ENCODE measurements around the gene ITGB1. TPM values are rescaled to one million over a fixed set of nuclear protein-coding genes. Genes with fewer than 3 reads are reported as not detected.

ITGB1 gene
- total RNA-seq, 1 donor from 2014 or later, result 409 TPM

DNA sequence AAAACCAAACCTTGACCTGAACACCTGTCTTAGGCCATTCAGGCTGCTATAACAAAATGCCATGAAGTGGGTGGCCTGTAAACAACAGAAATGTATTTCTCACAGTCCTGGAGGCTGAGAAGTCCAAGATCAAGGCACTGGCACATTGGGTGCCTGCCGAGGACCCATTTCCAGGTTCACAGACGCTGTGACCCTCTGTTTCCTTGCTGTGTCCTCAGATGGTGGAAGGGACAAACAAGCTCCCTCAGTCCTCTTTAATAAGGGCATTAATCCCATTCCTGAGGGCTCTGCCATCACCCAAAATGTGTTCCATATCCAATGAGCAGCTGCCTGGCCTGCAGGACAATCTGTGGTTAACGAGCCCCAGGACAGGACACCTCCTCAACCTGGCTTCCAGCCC, 67.6 kb downstream of the ITGB1 start:
- no peak overlapping the region for H3K4me3 ChIP-seq
- intact Hi-C loops (cut with DNase I), result no loop called here
- H3K9me3 ChIP-seq, result no peaks in the 10 kb centered on the region
- H3K27me3 ChIP-seq (ENCODE audit: low read depth), result no peaks in the 10 kb centered on the region
- no peaks in the 10 kb centered on the region for H3K4me1 ChIP-seq
- DNase-seq (no peak), ATAC-seq (no peak)
- TF ChIP-seq CTCF (IDR thresholded peaks at IDR 0.05), result no peak
- H3K27ac ChIP-seq, result no peak overlapping the region
- peaks cover 1% of the 10 kb centered on the region for H3K36me3 ChIP-seq

DNA sequence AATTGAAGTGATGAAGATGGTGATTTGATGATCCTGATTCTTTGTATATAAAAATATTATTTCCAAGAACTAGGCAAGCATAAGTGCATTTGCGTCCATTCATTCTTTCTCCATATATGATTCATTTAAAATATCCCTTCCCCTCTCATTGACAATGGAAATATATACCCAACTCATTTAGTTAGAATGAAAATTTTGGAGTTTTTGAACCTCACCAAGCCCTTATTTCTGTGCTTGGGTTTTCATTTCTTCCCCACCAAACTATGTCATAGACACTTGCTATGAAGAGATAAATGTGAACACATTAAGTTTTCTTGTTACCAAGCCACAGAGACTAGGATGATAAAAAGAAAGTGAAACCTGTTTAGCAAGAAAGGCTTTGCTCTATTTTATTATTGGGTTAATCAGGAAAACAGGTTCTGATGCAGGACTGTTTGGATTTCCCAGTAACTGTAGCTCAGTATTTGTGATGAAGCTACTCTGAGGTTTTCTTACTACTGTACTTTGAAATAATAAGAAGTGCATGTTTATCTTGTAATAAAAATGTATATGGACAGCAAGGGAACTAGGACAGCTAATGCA, 68.3 kb downstream of the ITGB1 start:
- no peak for TF ChIP-seq CTCF (IDR thresholded peaks at IDR 0.05)
- no peaks in the 10 kb centered on the region for H3K4me1 ChIP-seq
- DNase-seq (no peak), ATAC-seq (no peak)
- H3K27me3 ChIP-seq (ENCODE audit: low read depth), result no peaks in the 10 kb centered on the region
- no peaks in the 10 kb centered on the region for H3K36me3 ChIP-seq
- H3K27ac ChIP-seq, result no peak overlapping the region
- H3K9me3 ChIP-seq, result no peaks in the 10 kb centered on the region
- H3K4me3 ChIP-seq, result no peak overlapping the region
- intact Hi-C loops (cut with DNase I), result no loop called here

- no peak for DNase-seq
- ATAC-seq, result no peak
- H3K4me3 ChIP-seq, result no peak overlapping the region
- no peaks in the 10 kb centered on the region for H3K27me3 ChIP-seq (ENCODE audit: low read depth)
- intact Hi-C loops (cut with DNase I), result no loop called here
- no peaks in the 10 kb centered on the region for H3K9me3 ChIP-seq
- H3K4me1 ChIP-seq, result no peaks in the 10 kb centered on the region
- H3K27ac ChIP-seq, result no peak overlapping the region
- no peak for TF ChIP-seq CTCF (IDR thresholded peaks at IDR 0.05)
- H3K36me3 ChIP-seq, result no peaks in the 10 kb centered on the region
These were observed 69.7 kb downstream of the ITGB1 start for GRCh38 chr10:32888161-32888927.

GRCh38 chr10:32887481-32887880, 70.5 kb downstream of the ITGB1 start:
- intact Hi-C loops (cut with DNase I), result no loop called here
- no peak overlapping the region for H3K4me3 ChIP-seq
- H3K27ac ChIP-seq, result no peak overlapping the region
- TF ChIP-seq CTCF (IDR thresholded peaks at IDR 0.05), result no peak
- H3K27me3 ChIP-seq (ENCODE audit: low read depth), result no peaks in the 10 kb centered on the region
- H3K9me3 ChIP-seq, result no peaks in the 10 kb centered on the region
- H3K4me1 ChIP-seq, result no peaks in the 10 kb centered on the region
- ATAC-seq, result peak in 1 of 2 donors; percentile 18
- no peaks in the 10 kb centered on the region for H3K36me3 ChIP-seq
- no peak for DNase-seq

DNA sequence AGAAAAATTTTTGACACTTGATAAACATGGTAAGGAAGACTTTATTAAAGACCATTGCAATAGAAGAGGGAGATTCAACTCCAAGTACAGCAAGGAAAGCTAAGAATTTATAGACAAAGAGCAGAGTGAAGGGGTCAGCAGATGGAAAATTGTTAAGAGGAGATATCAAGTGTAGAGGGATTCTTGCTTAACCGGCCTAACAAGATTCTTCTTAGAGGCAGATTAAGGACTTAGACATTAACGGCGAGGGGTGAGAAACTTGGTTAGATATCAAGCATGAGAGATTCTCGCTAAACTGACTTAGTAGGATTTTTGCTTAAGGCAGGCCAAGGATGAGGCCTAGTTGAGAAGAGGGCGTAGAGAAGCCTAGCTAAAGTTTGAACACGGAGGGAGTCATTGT, 76.0 kb downstream of the ITGB1 start:
- H3K36me3 ChIP-seq, result no peaks in the 10 kb centered on the region
- no peaks in the 10 kb centered on the region for H3K9me3 ChIP-seq
- no peaks in the 10 kb centered on the region for H3K4me1 ChIP-seq
- ATAC-seq, result no peak
- TF ChIP-seq CTCF (IDR thresholded peaks at IDR 0.05), result no peak
- no peak for DNase-seq
- intact Hi-C loops (cut with DNase I), result no loop called here
- no peak overlapping the region for H3K27ac ChIP-seq
- no peaks in the 10 kb centered on the region for H3K27me3 ChIP-seq (ENCODE audit: low read depth)
- H3K4me3 ChIP-seq, result no peak overlapping the region
